Measurements from ENCODE around the gene SYNE2. TPM values are rescaled to one million over a fixed set of nuclear protein-coding genes. Genes with fewer than 3 reads are reported as not detected.
"Not testable (repeated sequence)": the region's sequence is repeated elsewhere in the genome, so short reads cannot be mapped to it uniquely, and the experiment has no call there.

Gene SYNE2
- total RNA-seq, 1 donor from 2014 or later = 81.4 TPM

GRCh38 chr14:63870753-63871037 lies 17.9 kb downstream of the SYNE2 start:
- H3K9me3 ChIP-seq (ENCODE audit: control insufficient read depth in 3 of 3, low read length in 3 of 3); H3K9ac ChIP-seq (ENCODE audit: low read depth in 1 of 3, low read length in 3 of 3); H3K27me3 ChIP-seq (ENCODE audit: control insufficient read depth in 3 of 3, insufficient read depth in 3 of 3, low read length in 3 of 3); H3K4me3 ChIP-seq (ENCODE audit: low read length in 3 of 3); H3K36me3 ChIP-seq (ENCODE audit: control insufficient read depth in 3 of 3, insufficient read depth in 3 of 3, low read length in 3 of 3); H3K27ac ChIP-seq (ENCODE audit: low read depth, low read length): not testable (repeated sequence)
- H3K4me1 ChIP-seq (ENCODE audit: control insufficient read depth in 3 of 3, insufficient read depth in 3 of 3, low read length in 3 of 3) = peaks cover 2 to 15% (median 15%) of the 10 kb centered on the region in 3 donors

GRCh38 chr14:63874223-63874622 lies 21.4 kb downstream of the SYNE2 start:
- no peak overlapping the region for H3K9ac ChIP-seq (ENCODE audit: low read depth in 1 of 3, low read length in 3 of 3)
- H3K9me3 ChIP-seq (ENCODE audit: control insufficient read depth in 3 of 3, low read length in 3 of 3) = no peaks in the 10 kb centered on the region
- H3K36me3 ChIP-seq (ENCODE audit: control insufficient read depth in 3 of 3, insufficient read depth in 3 of 3, low read length in 3 of 3) = no peaks in the 10 kb centered on the region
- no peak overlapping the region for H3K4me3 ChIP-seq (ENCODE audit: low read length in 3 of 3)
- H3K27ac ChIP-seq (ENCODE audit: low read depth, low read length) = peak overlapping the region; percentile 66
- peaks cover 13 to 23% (median 18%) of the 10 kb centered on the region in 3 donors for H3K4me1 ChIP-seq (ENCODE audit: control insufficient read depth in 3 of 3, insufficient read depth in 3 of 3, low read length in 3 of 3)
- H3K27me3 ChIP-seq (ENCODE audit: control insufficient read depth in 3 of 3, insufficient read depth in 3 of 3, low read length in 3 of 3) = no peaks in the 10 kb centered on the region

GRCh38 chr14:63875311-63875710 lies 22.5 kb downstream of the SYNE2 start:
- Histone ChIP-seq H3K4me1 (ENCODE audit: control insufficient read depth in 3 of 3, insufficient read depth in 3 of 3, low read length in 3 of 3) (peaks cover 13 to 18% (median 16%) of the 10 kb centered on the region in 3 donors), H3K27me3 (ENCODE audit: control insufficient read depth in 3 of 3, insufficient read depth in 3 of 3, low read length in 3 of 3) (no peaks in the 10 kb centered on the region), H3K9me3 (ENCODE audit: control insufficient read depth in 3 of 3, low read length in 3 of 3) (no peaks in the 10 kb centered on the region), H3K27ac (ENCODE audit: low read depth, low read length) (peak overlapping the region; percentile 66), H3K4me3 (ENCODE audit: low read length in 3 of 3) (no peak overlapping the region), H3K36me3 (ENCODE audit: control insufficient read depth in 3 of 3, insufficient read depth in 3 of 3, low read length in 3 of 3) (no peaks in the 10 kb centered on the region), H3K9ac (ENCODE audit: low read depth in 1 of 3, low read length in 3 of 3) (no peak overlapping the region)

GRCh38 chr14:63877550-63877939 lies 24.7 kb downstream of the SYNE2 start:
- H3K4me3 ChIP-seq (ENCODE audit: low read length in 3 of 3) = no peak overlapping the region
- H3K9ac ChIP-seq (ENCODE audit: low read depth in 1 of 3, low read length in 3 of 3) = no peak overlapping the region
- no peaks in the 10 kb centered on the region for H3K27me3 ChIP-seq (ENCODE audit: control insufficient read depth in 3 of 3, insufficient read depth in 3 of 3, low read length in 3 of 3)
- H3K36me3 ChIP-seq (ENCODE audit: control insufficient read depth in 3 of 3, insufficient read depth in 3 of 3, low read length in 3 of 3) = no peaks in the 10 kb centered on the region
- H3K4me1 ChIP-seq (ENCODE audit: control insufficient read depth in 3 of 3, insufficient read depth in 3 of 3, low read length in 3 of 3) = peaks cover 13 to 18% (median 16%) of the 10 kb centered on the region in 3 donors
- no peaks in the 10 kb centered on the region for H3K9me3 ChIP-seq (ENCODE audit: control insufficient read depth in 3 of 3, low read length in 3 of 3)
- H3K27ac ChIP-seq (ENCODE audit: low read depth, low read length) = peak overlapping the region; percentile 7

- no peak overlapping the region for H3K4me3 ChIP-seq (ENCODE audit: low read length in 3 of 3)
- H3K9ac ChIP-seq (ENCODE audit: low read depth in 1 of 3, low read length in 3 of 3) = no peak overlapping the region
- peak overlapping the region; percentile 7 for H3K27ac ChIP-seq (ENCODE audit: low read depth, low read length)
- H3K4me1 ChIP-seq (ENCODE audit: control insufficient read depth in 3 of 3, insufficient read depth in 3 of 3, low read length in 3 of 3) = peaks cover 13 to 18% (median 16%) of the 10 kb centered on the region in 3 donors
- H3K9me3 ChIP-seq (ENCODE audit: control insufficient read depth in 3 of 3, low read length in 3 of 3) = no peaks in the 10 kb centered on the region
- H3K27me3 ChIP-seq (ENCODE audit: control insufficient read depth in 3 of 3, insufficient read depth in 3 of 3, low read length in 3 of 3) = no peaks in the 10 kb centered on the region
- no peaks in the 10 kb centered on the region for H3K36me3 ChIP-seq (ENCODE audit: control insufficient read depth in 3 of 3, insufficient read depth in 3 of 3, low read length in 3 of 3)
Measured at GRCh38 chr14:63878052-63878451, 25.2 kb downstream of the SYNE2 start.

GRCh38 chr14:63878792-63879191 lies 26.0 kb downstream of the SYNE2 start:
- peaks cover 13 to 17% (median 14%) of the 10 kb centered on the region in 3 donors for H3K4me1 ChIP-seq (ENCODE audit: control insufficient read depth in 3 of 3, insufficient read depth in 3 of 3, low read length in 3 of 3)
- H3K27me3 ChIP-seq (ENCODE audit: control insufficient read depth in 3 of 3, insufficient read depth in 3 of 3, low read length in 3 of 3) = no peaks in the 10 kb centered on the region
- H3K9ac ChIP-seq (ENCODE audit: low read depth in 1 of 3, low read length in 3 of 3) = no peak overlapping the region
- H3K4me3 ChIP-seq (ENCODE audit: low read length in 3 of 3) = no peak overlapping the region
- H3K27ac ChIP-seq (ENCODE audit: low read depth, low read length) = no peak overlapping the region
- no peaks in the 10 kb centered on the region for H3K36me3 ChIP-seq (ENCODE audit: control insufficient read depth in 3 of 3, insufficient read depth in 3 of 3, low read length in 3 of 3)
- H3K9me3 ChIP-seq (ENCODE audit: control insufficient read depth in 3 of 3, low read length in 3 of 3) = no peaks in the 10 kb centered on the region

- Histone ChIP-seq H3K4me3 (ENCODE audit: low read length in 3 of 3) (no peak overlapping the region), H3K9ac (ENCODE audit: low read depth in 1 of 3, low read length in 3 of 3) (no peak overlapping the region), H3K27ac (ENCODE audit: low read depth, low read length) (no peak overlapping the region), H3K27me3 (ENCODE audit: control insufficient read depth in 3 of 3, insufficient read depth in 3 of 3, low read length in 3 of 3) (no peaks in the 10 kb centered on the region), H3K36me3 (ENCODE audit: control insufficient read depth in 3 of 3, insufficient read depth in 3 of 3, low read length in 3 of 3) (no peaks in the 10 kb centered on the region), H3K9me3 (ENCODE audit: control insufficient read depth in 3 of 3, low read length in 3 of 3) (no peaks in the 10 kb centered on the region), H3K4me1 (ENCODE audit: control insufficient read depth in 3 of 3, insufficient read depth in 3 of 3, low read length in 3 of 3) (peaks cover under 1 to 6% (median under 1%) of the 10 kb centered on the region in 3 donors)
Measured at GRCh38 chr14:63881926-63882325, 29.1 kb downstream of the SYNE2 start.

- H3K9me3 ChIP-seq (ENCODE audit: control insufficient read depth in 3 of 3, low read length in 3 of 3) = no peaks in the 10 kb centered on the region
- peaks cover 0 to 10% (median 10%) of the 10 kb centered on the region in 3 donors for H3K4me1 ChIP-seq (ENCODE audit: control insufficient read depth in 3 of 3, insufficient read depth in 3 of 3, low read length in 3 of 3)
Measured at GRCh38 chr14:63887899-63888298, 35.1 kb downstream of the SYNE2 start.

GRCh38 chr14:63890553-63890952 lies 37.7 kb downstream of the SYNE2 start:
- Histone ChIP-seq H3K4me3 (ENCODE audit: low read length in 3 of 3) (no peak overlapping the region), H3K4me1 (ENCODE audit: control insufficient read depth in 3 of 3, insufficient read depth in 3 of 3, low read length in 3 of 3) (peaks cover 14 to 22% (median 20%) of the 10 kb centered on the region in 3 donors), H3K27me3 (ENCODE audit: control insufficient read depth in 3 of 3, insufficient read depth in 3 of 3, low read length in 3 of 3) (no peaks in the 10 kb centered on the region), H3K9ac (ENCODE audit: low read depth in 1 of 3, low read length in 3 of 3) (no peak overlapping the region), H3K9me3 (ENCODE audit: control insufficient read depth in 3 of 3, low read length in 3 of 3) (no peaks in the 10 kb centered on the region), H3K27ac (ENCODE audit: low read depth, low read length) (peak overlapping the region; percentile 43), H3K36me3 (ENCODE audit: control insufficient read depth in 3 of 3, insufficient read depth in 3 of 3, low read length in 3 of 3) (no peaks in the 10 kb centered on the region)

More at GRCh38 chr14:63887899-63888298, 35.1 kb downstream of the SYNE2 start:
- no peak overlapping the region for H3K27ac ChIP-seq (ENCODE audit: low read depth, low read length)
- no peaks in the 10 kb centered on the region for H3K27me3 ChIP-seq (ENCODE audit: control insufficient read depth in 3 of 3, insufficient read depth in 3 of 3, low read length in 3 of 3)
- H3K9ac ChIP-seq (ENCODE audit: low read depth in 1 of 3, low read length in 3 of 3) = no peak overlapping the region
- no peaks in the 10 kb centered on the region for H3K36me3 ChIP-seq (ENCODE audit: control insufficient read depth in 3 of 3, insufficient read depth in 3 of 3, low read length in 3 of 3)
- H3K4me3 ChIP-seq (ENCODE audit: low read length in 3 of 3) = no peak overlapping the region

- Histone ChIP-seq H3K4me3 (ENCODE audit: low read length in 3 of 3) (no peak overlapping the region), H3K4me1 (ENCODE audit: control insufficient read depth in 3 of 3, insufficient read depth in 3 of 3, low read length in 3 of 3) (peaks cover 14 to 22% (median 20%) of the 10 kb centered on the region in 3 donors)
Measured at GRCh38 chr14:63891148-63891975, 38.6 kb downstream of the SYNE2 start.

More at GRCh38 chr14:63891148-63891975, 38.6 kb downstream of the SYNE2 start:
- no peaks in the 10 kb centered on the region for H3K27me3 ChIP-seq (ENCODE audit: control insufficient read depth in 3 of 3, insufficient read depth in 3 of 3, low read length in 3 of 3)
- peak overlapping the region; percentile 43 for H3K27ac ChIP-seq (ENCODE audit: low read depth, low read length)
- no peaks in the 10 kb centered on the region for H3K9me3 ChIP-seq (ENCODE audit: control insufficient read depth in 3 of 3, low read length in 3 of 3)
- no peak overlapping the region for H3K9ac ChIP-seq (ENCODE audit: low read depth in 1 of 3, low read length in 3 of 3)
- no peaks in the 10 kb centered on the region for H3K36me3 ChIP-seq (ENCODE audit: control insufficient read depth in 3 of 3, insufficient read depth in 3 of 3, low read length in 3 of 3)
